Mesendoderm (in vitro differentiated cells): ENCODE results near the gene HK2.
A peak's percentile ranks its signal among the peaks of the same experiment; 100 is the strongest.
"Not testable (repeated sequence)": the region's sequence is repeated elsewhere in the genome, so short reads cannot be mapped to it uniquely, and the experiment has no call there.

ENCODE experiments used
- DNase-seq: peaks from one replicate; pipeline ENCODE4 v3.0.0; 2013
- H2AK5ac ChIP-seq: 2 replicates; pipeline ENCODE4 v1.6.1; 2013; ENCODE audit warnings: low read length, inconsistent platforms
- H2BK120ac ChIP-seq: 2 replicates; pipeline ENCODE4 v1.6.1; 2013; ENCODE audit warnings: low read depth, mild to moderate bottlenecking, low read length, moderate library complexity, mixed read lengths
- H2BK15ac ChIP-seq: replicated peaks from 2 replicates; pipeline ENCODE4 v1.6.1; 2013; ENCODE audit warnings: low read depth, mild to moderate bottlenecking, moderate library complexity
- H2BK5ac ChIP-seq: 2 replicates; pipeline ENCODE4 v1.6.1; 2013; ENCODE audit warnings: low read length, inconsistent platforms
- H3K18ac ChIP-seq: 2 replicates; pipeline ENCODE4 v1.6.1; 2013; ENCODE audit warnings: mild to moderate bottlenecking, low read length, mixed read lengths
- H3K23ac ChIP-seq: one replicate; pipeline ENCODE4 v1.6.1; 2013; ENCODE audit warnings: low read length
- H3K27ac ChIP-seq: 2 replicates; pipeline ENCODE4 v1.5.1; 2013; ENCODE audit warnings: low read depth, mild to moderate bottlenecking, inconsistent platforms, low read length, moderate library complexity
- H3K27me3 ChIP-seq: 2 replicates; pipeline ENCODE4 v1.6.1; 2013; ENCODE audit warnings: low read length, control low read depth, mild to moderate bottlenecking, inconsistent platforms; ENCODE audit not compliant: insufficient read depth, poor library complexity
- H3K36me3 ChIP-seq: 2 replicates; pipeline ENCODE4 v1.6.1; 2013; ENCODE audit warnings: low read length, inconsistent platforms; ENCODE audit not compliant: control insufficient read depth, insufficient read depth
- H3K4ac ChIP-seq: one replicate; pipeline ENCODE4 v1.6.1; 2013; ENCODE audit warnings: low read depth, mild to moderate bottlenecking, low read length, moderate library complexity
- H3K4me1 ChIP-seq: 2 replicates; pipeline ENCODE4 v1.6.1; 2013; ENCODE audit warnings: low read depth, low read length, inconsistent platforms; ENCODE audit not compliant: control insufficient read depth
- H3K4me2 ChIP-seq: 2 replicates; pipeline ENCODE4 v1.6.1; 2013; ENCODE audit warnings: low read length
- H3K4me3 ChIP-seq: 2 replicates; pipeline ENCODE4 v1.5.1; 2013; ENCODE audit warnings: mild to moderate bottlenecking, low read length
- H3K56ac ChIP-seq: one replicate; pipeline ENCODE4 v1.6.1; 2013; ENCODE audit warnings: low read length
- H3K79me1 ChIP-seq: 2 replicates; pipeline ENCODE4 v1.6.1; 2013; ENCODE audit warnings: low read length, inconsistent platforms
- H3K79me2 ChIP-seq: 2 replicates; pipeline ENCODE4 v1.6.1; 2013; ENCODE audit warnings: mild to moderate bottlenecking, low read length; ENCODE audit not compliant: control insufficient read depth, insufficient read depth
- H3K9ac ChIP-seq: 2 replicates; pipeline ENCODE4 v1.6.1; 2013; ENCODE audit warnings: low read length, inconsistent platforms
- H4K5ac ChIP-seq: one replicate; pipeline ENCODE4 v1.6.1; 2013; ENCODE audit warnings: low read length
- H4K8ac ChIP-seq: one replicate; pipeline ENCODE4 v1.6.1; 2013; ENCODE audit warnings: low read depth, mild to moderate bottlenecking, control low read depth, low read length, moderate library complexity
- WGBS: extraction: QIAGEN DNeasy Blood & Tissue Kit; methylation state at CpG from one replicate; pipeline ENCODE4 v1.1.7; 2013; ENCODE audit warnings: low lambda C conversion rate, missing lambda C conversion rate; ENCODE audit not compliant: insufficient coverage; ENCODE audit errors: extremely low coverage; 5-methylcytosine and 5-hydroxymethylcytosine counted together

HK2 gene

GRCh38 chr2:74828543-74828942, 5.4 kb upstream of the HK2 start:
- no peak overlapping the region for H3K4ac ChIP-seq
- H4K8ac ChIP-seq = no peak overlapping the region
- no peak overlapping the region for H3K23ac ChIP-seq
- no peak overlapping the region for H2BK120ac ChIP-seq
- H3K56ac ChIP-seq = no peak overlapping the region
- H3K36me3 ChIP-seq = no peaks in the 10 kb centered on the region
- H3K9ac ChIP-seq = no peak overlapping the region
- no peak overlapping the region for H2BK5ac ChIP-seq
- H3K27me3 ChIP-seq = no peaks in the 10 kb centered on the region
- no peak overlapping the region for H2AK5ac ChIP-seq
- WGBS = no CpG with 5 or more reads among the region's 2 CpGs
- no peak overlapping the region for H3K4me3 ChIP-seq
- no peaks in the 10 kb centered on the region for H3K79me2 ChIP-seq
- H3K4me1 ChIP-seq = no peaks in the 10 kb centered on the region
- H3K27ac ChIP-seq = no peak overlapping the region
- H3K79me1 ChIP-seq = no peaks in the 10 kb centered on the region
- no peak overlapping the region for H4K5ac ChIP-seq
- no peak overlapping the region for H3K18ac ChIP-seq
- no peak for DNase-seq
- H2BK15ac ChIP-seq = no peak overlapping the region
- no peak overlapping the region for H3K4me2 ChIP-seq

GRCh38 chr2:74831693-74832530, 2.0 kb upstream of the HK2 start:
- no peak overlapping the region for H3K4me3 ChIP-seq
- no peak overlapping the region for H3K4me2 ChIP-seq
- H3K9ac ChIP-seq = no peak overlapping the region
- WGBS = no CpG with 5 or more reads among the region's 7 CpGs
- peaks cover 1% of the 10 kb centered on the region for H3K79me1 ChIP-seq
- H3K56ac ChIP-seq = peak overlapping the region; percentile 34
- peak; percentile 19 for DNase-seq
- no peak overlapping the region for H2AK5ac ChIP-seq
- H3K27ac ChIP-seq = no peak overlapping the region
- H2BK120ac ChIP-seq = no peak overlapping the region
- no peaks in the 10 kb centered on the region for H3K27me3 ChIP-seq
- no peaks in the 10 kb centered on the region for H3K36me3 ChIP-seq
- H2BK15ac ChIP-seq = no peak overlapping the region
- no peak overlapping the region for H3K18ac ChIP-seq
- no peak overlapping the region for H4K5ac ChIP-seq
- H4K8ac ChIP-seq = no peak overlapping the region
- no peak overlapping the region for H3K4ac ChIP-seq
- H2BK5ac ChIP-seq = no peak overlapping the region
- no peak overlapping the region for H3K23ac ChIP-seq
- peaks cover 6% of the 10 kb centered on the region for H3K79me2 ChIP-seq
- peaks cover 6% of the 10 kb centered on the region for H3K4me1 ChIP-seq

- not testable (repeated sequence) for DNase-seq
- peak overlapping the region; percentile 14 for H3K27ac ChIP-seq
Observed at GRCh38 chr2:74834234-74834791, 386 bp downstream of the HK2 start.

GRCh38 chr2:74834792-74835755, 1.1 kb downstream of the HK2 start:
- H3K18ac ChIP-seq = peak overlapping the region; percentile 11

More at GRCh38 chr2:74834234-74834791, 386 bp downstream of the HK2 start:
- Histone ChIP-seq H3K23ac (peak overlapping the region; percentile 100), H3K79me2 (peaks cover 22% of the 10 kb centered on the region), H3K56ac (peak overlapping the region; percentile 95), H3K4me3 (peak overlapping the region; percentile 81), H3K9ac (peak overlapping the region; percentile 95), H3K18ac (peak overlapping the region; percentile 11), H3K4me2 (peak overlapping the region; percentile 83), H3K79me1 (peaks cover 13% of the 10 kb centered on the region)
- not testable (repeated sequence) for H3K27me3 ChIP-seq, H3K36me3 ChIP-seq, H3K4ac ChIP-seq, H3K4me1 ChIP-seq, H4K5ac ChIP-seq, H4K8ac ChIP-seq, H2BK15ac ChIP-seq, H2BK120ac ChIP-seq, H2AK5ac ChIP-seq, H2BK5ac ChIP-seq
- WGBS = no CpG with 5 or more reads among the region's 51 CpGs

GRCh38 chr2:74835831-74836674, 2.1 kb downstream of the HK2 start:
- H3K9ac ChIP-seq = peak overlapping the region; percentile 73
- peaks cover 15% of the 10 kb centered on the region for H3K79me1 ChIP-seq
- H3K18ac ChIP-seq = peak overlapping the region; percentile 11
- peaks cover 10% of the 10 kb centered on the region for H3K4me1 ChIP-seq
- H2BK15ac ChIP-seq = no peak overlapping the region
- no peak overlapping the region for H3K4ac ChIP-seq
- H3K23ac ChIP-seq = no peak overlapping the region
- no peak overlapping the region for H2BK5ac ChIP-seq
- no peak overlapping the region for H2AK5ac ChIP-seq
- H4K8ac ChIP-seq = no peak overlapping the region
- H3K56ac ChIP-seq = peak overlapping the region; percentile 86
- H3K27me3 ChIP-seq = no peaks in the 10 kb centered on the region
- no peaks in the 10 kb centered on the region for H3K36me3 ChIP-seq
- DNase-seq = peak; percentile 90
- H3K79me2 ChIP-seq = peaks cover 27% of the 10 kb centered on the region
- peak overlapping the region; percentile 88 for H3K4me2 ChIP-seq
- H2BK120ac ChIP-seq = no peak overlapping the region
- H3K27ac ChIP-seq = peak overlapping the region; percentile 59
- H3K4me3 ChIP-seq = peak overlapping the region; percentile 57
- H4K5ac ChIP-seq = no peak overlapping the region
- no CpG with 5 or more reads among the region's 15 CpGs for WGBS

More at GRCh38 chr2:74834792-74835755, 1.1 kb downstream of the HK2 start:
- H3K27me3 ChIP-seq = no peaks in the 10 kb centered on the region
- H2BK5ac ChIP-seq = peak overlapping the region; percentile 82
- H2BK15ac ChIP-seq = no peak overlapping the region
- peaks cover 22% of the 10 kb centered on the region for H3K79me2 ChIP-seq
- peaks cover 10% of the 10 kb centered on the region for H3K4me1 ChIP-seq
- peak overlapping the region; percentile 59 for H3K27ac ChIP-seq
- H3K56ac ChIP-seq = peak overlapping the region; percentile 95
- no peak overlapping the region for H2AK5ac ChIP-seq
- no CpG with 5 or more reads among the region's 87 CpGs for WGBS
- H4K5ac ChIP-seq = no peak overlapping the region
- H3K4ac ChIP-seq = peak overlapping the region; percentile 17
- H3K23ac ChIP-seq = peak overlapping the region; percentile 97
- H4K8ac ChIP-seq = no peak overlapping the region
- DNase-seq = peak; percentile 94
- no peaks in the 10 kb centered on the region for H3K36me3 ChIP-seq
- H3K4me2 ChIP-seq = peak overlapping the region; percentile 88
- H2BK120ac ChIP-seq = no peak overlapping the region
- H3K79me1 ChIP-seq = peaks cover 13% of the 10 kb centered on the region
- H3K9ac ChIP-seq = peak overlapping the region; percentile 95
- peak overlapping the region; percentile 81 for H3K4me3 ChIP-seq
